HG02852 (cell line): ENCODE measurements around the gene NUDT3.
A peak's percentile ranks its signal among the peaks of the same experiment; 100 is the strongest.
"Not testable (repeated sequence)": the region's sequence is repeated elsewhere in the genome, so short reads cannot be mapped to it uniquely, and the experiment has no call there.

Experiments
- ATAC-seq: cut with Tn5 transposase; IDR thresholded peaks from one replicate; pipeline ENCODE4 v1.9.1; 2021; ENCODE audit warnings: mild to moderate bottlenecking, moderate library complexity; ENCODE audit not compliant: unreplicated experiment

Gene NUDT3

GRCh38 chr6:34392497-34393190, at the start of gene NUDT3:
NUDT3 (minus strand) TSS chr6:34392669; CDS start chr6:34392362, 307 bp downstream.
- ATAC-seq: peak; percentile 80

- no peak for ATAC-seq
These were observed 49.1 kb upstream of the NUDT3 start for GRCh38 chr6:34441526-34441925.

- ATAC-seq: no peak
These were observed 47.0 kb upstream of the NUDT3 start for GRCh38 chr6:34439442-34439841.

GRCh38 chr6:34438705-34439104, 46.2 kb upstream of the NUDT3 start:
- ATAC-seq: no peak

GRCh38 chr6:34437644-34437970, 45.1 kb upstream of the NUDT3 start:
- ATAC-seq: no peak

GRCh38 chr6:34436803-34437643, 44.6 kb upstream of the NUDT3 start:
- ATAC-seq: no peak

GRCh38 chr6:34435916-34436315, 43.4 kb upstream of the NUDT3 start:
- ATAC-seq: no peak

GRCh38 chr6:34425498-34426410, 33.3 kb upstream of the NUDT3 start, which contains the start of gene RPS10:
RPS10 (minus strand) TSS chr6:34426069; CDS start chr6:34425221, 848 bp downstream.
- peak; percentile 82 for ATAC-seq

GRCh38 chr6:34425132-34425497, 32.6 kb upstream of the NUDT3 start:
- no peak for ATAC-seq

GRCh38 chr6:34424200-34425131, 32.0 kb upstream of the NUDT3 start:
- ATAC-seq: no peak

GRCh38 chr6:34423254-34423653, 30.8 kb upstream of the NUDT3 start:
- ATAC-seq: no peak

GRCh38 chr6:34418367-34418766, 25.9 kb upstream of the NUDT3 start:
- no peak for ATAC-seq

GRCh38 chr6:34416877-34417371, 24.5 kb upstream of the NUDT3 start:
- no peak for ATAC-seq

GRCh38 chr6:34414999-34415858, 22.8 kb upstream of the NUDT3 start:
- ATAC-seq: no peak

GRCh38 chr6:34412643-34413214, 20.3 kb upstream of the NUDT3 start:
- no peak for ATAC-seq

GRCh38 chr6:34412016-34412415, 19.5 kb upstream of the NUDT3 start:
- ATAC-seq: no peak

GRCh38 chr6:34407915-34408314, 15.4 kb upstream of the NUDT3 start:
- ATAC-seq: not testable (repeated sequence)

- ATAC-seq: no peak
These were observed 4.0 kb upstream of the NUDT3 start for GRCh38 chr6:34396518-34396917.

GRCh38 chr6:34393966-34394305, 1.5 kb upstream of the NUDT3 start:
- no peak for ATAC-seq
